ENCODE measurements around the gene SPTBN5.

Gene SPTBN5

DNA sequence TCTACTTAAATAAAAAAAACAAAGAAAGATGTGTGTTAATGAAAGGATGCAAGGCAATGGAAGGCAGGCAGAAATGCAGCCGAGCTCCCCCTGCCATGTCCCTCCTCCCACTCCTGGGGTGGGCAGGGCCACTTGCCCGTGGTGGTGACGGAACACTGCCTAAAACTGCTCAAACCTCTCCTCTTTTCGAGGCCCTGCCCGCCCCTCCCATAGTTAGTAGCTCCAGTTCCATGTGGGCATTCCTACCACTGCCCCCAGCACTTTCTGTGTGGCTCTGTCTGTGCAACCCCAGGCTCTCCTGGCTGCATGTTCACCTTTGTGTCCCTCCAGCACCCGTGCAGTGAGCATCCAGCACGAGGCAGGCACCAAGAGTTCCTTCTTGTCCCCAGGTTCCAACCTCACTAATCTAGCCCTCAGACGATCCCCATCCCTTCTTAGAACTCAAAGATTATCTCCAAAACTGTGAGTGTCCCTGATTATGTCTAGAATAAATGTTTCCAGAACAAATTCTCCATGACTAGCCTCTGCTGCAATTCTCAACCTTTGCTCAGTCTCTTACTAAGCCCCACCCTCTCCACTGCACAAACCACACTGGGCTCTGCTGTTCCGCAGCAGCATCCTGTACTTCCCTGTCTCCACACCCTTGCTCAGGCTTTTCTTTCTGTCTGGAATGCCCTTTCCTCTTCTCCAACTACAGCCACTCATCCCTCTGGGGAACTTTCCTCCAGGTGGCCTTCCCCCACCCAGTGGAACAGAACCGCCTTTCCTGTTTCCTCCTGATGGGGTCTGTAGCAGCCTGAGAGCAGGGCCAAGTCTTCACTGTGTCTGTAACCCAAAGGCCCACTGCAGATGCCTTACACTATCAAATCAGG, 32.6 kb upstream of the SPTBN5 start:
- FAIRE-seq: no peak

DNA sequence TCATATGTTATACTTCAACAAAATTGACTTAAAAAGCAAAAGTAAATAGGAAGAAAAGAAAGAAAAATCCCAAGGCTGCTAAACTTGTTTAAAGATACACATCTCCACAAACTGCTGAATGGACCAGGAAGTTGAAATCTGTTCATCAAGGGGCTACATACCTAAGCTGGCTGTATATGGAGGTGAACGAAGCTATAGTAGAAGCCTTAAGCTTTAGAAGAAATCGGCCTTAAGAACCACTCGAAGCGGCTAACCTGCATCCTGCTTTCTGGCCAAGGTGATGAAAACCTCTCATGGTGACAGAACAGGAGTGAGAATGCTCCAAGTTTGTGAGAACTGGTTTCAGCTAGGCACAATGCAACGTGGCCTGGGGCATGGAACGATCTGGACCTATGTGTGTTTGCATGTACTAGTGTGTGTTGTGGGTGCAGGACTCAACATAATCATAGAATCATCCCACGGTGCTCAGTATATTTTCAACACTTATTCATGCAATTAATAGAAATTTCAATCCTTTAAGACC, 31.3 kb upstream of the SPTBN5 start:
- no peak for FAIRE-seq

DNA sequence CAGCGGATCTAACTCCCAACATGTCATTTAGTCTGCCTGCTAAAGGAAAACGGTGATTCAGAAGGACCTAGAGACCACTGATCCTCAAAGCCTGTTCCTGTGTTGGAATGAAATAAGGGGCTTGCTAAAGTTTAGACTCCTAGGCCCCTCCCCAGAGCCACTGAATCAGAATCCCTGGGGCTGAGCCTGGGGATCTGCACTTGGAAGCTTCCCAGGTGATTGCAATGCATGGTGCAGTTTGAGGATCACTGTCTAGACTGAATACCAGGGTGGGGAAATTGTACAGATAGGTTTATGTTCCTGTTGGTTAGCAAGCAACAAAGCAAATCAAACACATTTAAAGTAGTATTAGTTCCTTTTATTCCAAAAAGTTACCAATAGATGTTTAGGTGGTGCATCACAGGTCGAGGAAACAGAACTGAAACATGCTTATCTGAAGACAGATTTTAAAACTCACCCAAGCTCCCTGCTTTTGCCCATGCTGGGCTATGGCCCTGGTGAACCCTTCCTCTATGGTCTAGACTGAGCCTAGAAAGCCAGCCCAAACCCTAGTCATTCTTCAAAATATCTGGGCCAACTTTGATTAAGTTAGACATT, 29.6 kb upstream of the SPTBN5 start:
- FAIRE-seq: no peak

DNA sequence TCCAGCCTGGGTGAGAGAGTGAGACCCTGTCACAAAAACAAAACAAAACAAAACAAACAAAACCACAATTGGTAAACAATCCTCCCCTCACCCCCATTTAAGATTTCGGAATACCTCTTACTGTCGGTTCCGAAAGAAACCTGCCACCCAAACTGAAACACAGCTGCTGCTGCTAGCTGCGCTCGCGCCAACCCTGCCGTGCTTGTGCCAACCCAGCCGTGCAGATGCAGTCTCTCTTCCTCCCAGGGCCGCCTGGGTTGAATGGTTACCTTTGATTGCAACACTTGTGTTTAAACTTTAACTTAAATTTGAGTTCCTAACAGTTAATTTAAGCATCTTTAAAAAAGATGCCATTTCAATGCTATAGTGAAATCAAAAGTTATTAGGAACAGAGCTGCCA, 28.5 kb upstream of the SPTBN5 start:
- no peak for FAIRE-seq

DNA sequence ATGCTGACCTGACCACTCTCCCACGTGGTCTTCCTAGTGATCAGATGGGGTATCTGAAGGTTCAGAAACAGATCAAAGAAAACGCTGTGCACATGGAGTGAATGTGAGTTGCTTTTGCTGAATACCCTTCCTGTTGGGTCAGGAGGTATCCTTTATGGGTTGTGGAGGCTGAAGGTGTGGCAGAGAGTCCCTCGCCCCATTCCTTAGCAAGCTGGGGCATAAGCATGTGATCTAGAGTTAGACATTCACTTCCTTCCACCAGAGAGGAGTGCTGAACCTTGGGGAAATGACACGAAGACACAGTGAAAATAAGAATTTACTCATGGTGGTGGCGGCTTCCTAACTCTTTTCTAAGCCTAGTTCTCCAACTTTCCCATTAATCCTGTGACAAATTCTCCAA, 27.8 kb upstream of the SPTBN5 start:
- no peak for FAIRE-seq

DNA sequence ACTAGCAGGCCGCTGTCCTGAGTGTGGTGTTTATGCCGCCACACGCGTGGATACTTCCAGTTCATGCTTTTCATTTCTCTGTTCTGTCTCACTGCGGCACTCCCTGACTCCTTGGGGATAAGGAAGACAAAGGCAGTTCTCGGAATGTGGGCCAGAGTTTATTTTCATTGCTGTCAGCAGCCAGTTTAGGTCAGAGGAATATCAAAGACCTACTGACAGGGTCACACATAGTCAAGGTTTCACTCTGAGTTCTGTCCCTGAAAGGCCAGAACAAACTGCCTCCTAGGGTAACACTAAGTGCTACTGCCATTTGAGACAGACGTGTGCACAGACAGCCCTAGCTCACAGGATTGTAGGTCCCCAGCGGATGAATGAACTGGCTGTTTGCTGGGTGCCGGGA, 27.3 kb upstream of the SPTBN5 start:
- FAIRE-seq: no peak

DNA sequence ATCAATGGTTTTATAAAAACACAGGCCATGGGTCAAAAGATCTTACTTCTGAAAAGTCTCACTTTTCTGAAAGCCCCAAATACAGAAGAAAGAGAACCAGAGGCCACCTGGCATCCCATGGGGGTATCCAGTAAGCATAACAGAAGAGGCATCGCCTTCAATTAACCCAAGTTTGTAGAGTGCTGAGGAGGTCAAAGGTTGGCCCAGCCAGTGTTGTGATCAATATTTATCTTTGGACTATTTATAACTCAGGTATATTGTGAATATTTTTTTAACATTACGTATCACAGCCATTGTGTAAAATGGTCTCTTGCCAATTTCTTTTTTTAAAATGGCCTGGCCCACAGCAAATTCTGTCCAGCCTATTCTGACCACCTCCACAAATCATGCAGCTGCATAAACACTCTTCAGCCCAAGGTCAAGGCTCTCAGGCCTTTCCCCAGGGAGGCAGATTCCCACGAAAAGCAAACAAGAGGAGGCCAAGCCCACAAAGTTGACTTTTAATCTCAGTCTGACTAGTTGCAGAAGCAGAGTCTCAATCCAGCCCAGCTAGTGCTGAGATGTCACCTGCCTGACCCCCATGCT, 26.2 kb upstream of the SPTBN5 start:
- FAIRE-seq: no peak

DNA sequence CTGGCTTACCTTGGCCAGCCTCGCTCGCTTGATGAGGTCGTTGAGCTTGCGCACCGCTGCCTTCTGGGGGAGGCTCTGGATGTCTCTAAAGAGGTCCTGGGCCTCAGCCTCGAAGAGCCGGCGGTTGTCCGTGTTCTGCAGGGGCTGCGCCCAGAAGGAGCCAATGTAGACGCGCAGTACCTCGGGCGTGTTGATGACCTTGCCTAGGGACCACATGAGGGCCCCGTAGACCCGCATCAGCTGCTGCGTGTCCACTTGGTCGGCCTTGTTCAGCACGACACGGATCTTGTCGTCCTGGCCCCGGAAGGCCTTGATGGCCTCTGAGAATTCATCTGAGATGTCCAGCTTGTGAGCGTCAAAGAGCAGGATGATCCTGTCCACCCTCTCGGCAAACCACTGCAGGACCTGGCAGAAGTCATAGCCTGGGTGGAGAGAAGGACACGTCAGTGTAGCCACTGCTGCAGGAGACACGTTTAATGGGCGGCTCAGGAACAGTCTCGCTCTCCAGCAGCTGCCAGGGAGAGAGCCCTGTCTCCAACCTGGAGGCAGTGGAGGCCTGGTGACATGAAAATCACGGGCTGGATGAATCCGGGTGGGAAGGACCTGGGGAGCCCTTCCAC, 25.5 kb upstream of the SPTBN5 start:
- no peak for FAIRE-seq

DNA sequence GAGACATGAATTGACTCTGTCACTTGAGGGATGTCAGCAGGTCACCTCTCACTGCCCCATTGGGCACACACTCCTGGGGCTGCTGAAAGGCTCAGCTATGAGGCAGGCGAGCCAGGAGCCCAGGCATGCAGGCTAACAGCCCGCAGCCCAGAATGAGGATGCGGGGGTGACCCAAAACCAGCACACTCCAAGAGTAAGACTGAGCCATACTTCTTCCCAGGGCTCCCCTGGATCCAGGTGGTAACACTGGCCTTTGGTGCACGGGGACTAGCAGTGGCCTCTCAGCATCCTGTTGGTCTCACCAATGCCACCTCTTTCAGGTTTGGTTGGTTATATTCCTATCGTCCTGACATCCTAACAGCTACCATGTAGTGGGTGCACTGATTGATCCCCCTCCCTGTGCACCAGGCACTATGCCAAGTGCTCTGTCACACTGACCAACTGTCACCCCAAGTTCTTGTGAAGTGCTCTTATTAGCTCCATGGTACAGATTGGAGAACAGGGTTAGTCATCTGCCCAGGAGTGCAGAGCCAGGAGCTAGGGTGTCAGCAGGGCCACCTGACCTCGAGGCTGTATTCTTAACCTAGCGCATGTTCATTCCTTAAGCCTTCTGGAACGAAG, 24.8 kb upstream of the SPTBN5 start:
- no peak for FAIRE-seq

DNA sequence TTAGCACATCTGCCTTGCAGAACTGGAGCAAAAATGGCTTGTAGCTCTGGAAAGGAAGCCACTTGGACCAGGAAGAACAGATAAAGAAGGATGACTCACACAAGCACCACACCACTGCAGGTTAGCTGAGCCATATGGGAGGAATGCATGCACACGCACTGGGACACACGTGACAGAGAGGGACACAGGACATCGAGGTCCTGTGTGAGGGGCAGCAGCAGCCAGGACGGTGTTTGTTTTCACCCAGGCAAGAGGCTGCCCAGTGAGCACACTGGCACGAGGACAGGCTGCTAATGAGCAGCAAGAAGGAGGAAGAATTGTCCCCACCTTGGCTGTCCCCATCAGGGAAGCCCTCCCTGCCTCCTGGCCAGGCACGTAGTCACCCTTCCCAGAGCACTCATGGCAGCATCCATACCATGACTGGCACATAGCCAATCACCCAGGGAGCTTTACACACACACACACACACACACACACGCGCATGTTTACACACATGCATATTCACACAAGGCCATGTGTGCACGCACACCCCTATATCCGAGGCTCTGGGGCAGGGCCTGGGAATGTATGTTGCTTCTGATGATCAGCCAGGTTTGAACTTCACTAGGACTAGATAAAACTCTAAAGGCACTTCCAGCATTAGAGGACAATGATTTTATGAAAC, 24.0 kb upstream of the SPTBN5 start:
- no peak for FAIRE-seq

DNA sequence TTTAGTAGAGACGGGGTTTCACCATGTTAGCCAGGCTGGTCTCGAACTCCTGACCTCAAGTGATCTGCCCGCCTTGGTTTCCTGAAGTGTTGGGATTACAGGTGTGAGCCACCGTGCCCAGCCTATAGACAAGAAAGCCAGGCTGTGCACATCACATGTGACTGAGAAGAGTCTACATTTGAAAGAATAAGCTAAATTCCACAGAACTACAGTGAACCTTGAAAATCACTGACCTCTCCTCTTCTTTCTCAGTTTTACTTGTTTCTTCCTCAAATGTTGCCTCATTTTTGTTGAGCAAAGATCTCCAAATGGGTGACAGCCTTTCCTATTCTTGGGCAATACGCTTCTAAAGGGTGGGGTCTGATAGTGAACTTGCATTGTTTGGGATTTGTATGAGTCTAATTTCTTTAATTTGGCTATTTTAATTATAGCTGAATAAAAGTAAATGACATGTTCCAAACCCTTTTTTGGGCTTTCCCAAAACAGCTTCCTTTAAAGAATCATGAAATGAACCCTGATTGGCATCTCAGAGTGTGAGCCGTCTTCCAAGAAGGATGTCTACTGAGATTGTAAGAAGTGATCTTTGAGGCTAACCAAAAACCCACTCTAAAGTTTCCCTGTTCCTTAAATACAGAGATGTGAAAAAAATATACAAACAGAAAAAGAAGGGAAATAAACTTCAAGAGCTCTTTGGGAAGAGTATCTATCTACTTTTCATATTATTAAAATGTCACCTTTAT, 21.6 kb upstream of the SPTBN5 start:
- no peak for FAIRE-seq

DNA sequence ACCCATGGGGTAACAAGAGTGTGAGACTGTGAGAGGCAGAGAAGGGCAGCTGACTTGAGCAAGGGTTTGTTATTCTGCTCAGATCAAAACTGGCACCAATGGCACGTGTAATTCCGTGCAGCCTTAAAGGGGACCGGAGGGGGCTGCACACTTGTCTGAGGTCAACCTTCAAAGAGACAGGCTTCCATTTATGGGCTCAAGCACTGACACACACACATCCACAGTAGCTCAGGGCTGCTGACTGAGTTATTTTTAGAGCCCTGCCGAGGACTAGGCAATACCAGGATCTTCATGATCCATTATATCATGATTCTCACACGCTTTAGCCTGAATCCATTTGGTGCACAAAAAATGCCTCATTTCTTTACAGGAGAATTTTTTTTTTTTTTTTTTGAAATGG, 20.6 kb upstream of the SPTBN5 start:
- FAIRE-seq: no peak

DNA sequence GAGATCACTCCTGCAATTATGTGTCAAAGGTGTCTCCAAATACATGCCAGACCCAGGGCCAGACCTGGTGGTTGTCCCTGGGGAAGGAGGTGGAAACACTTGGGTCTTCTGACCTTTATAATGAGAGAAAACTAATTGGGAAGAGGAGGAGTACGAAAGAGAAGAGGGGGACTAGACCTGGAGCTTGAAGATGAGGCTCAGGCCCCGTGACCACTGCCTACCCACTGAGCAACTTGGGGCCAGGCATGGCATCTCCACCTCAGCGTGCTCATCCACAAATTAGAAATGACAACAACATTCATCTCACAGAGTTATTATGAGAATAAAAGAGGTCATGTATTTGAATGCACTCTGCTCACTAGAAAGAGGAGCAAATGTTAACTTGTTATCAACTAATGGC, 19.4 kb upstream of the SPTBN5 start:
- no peak for FAIRE-seq

DNA sequence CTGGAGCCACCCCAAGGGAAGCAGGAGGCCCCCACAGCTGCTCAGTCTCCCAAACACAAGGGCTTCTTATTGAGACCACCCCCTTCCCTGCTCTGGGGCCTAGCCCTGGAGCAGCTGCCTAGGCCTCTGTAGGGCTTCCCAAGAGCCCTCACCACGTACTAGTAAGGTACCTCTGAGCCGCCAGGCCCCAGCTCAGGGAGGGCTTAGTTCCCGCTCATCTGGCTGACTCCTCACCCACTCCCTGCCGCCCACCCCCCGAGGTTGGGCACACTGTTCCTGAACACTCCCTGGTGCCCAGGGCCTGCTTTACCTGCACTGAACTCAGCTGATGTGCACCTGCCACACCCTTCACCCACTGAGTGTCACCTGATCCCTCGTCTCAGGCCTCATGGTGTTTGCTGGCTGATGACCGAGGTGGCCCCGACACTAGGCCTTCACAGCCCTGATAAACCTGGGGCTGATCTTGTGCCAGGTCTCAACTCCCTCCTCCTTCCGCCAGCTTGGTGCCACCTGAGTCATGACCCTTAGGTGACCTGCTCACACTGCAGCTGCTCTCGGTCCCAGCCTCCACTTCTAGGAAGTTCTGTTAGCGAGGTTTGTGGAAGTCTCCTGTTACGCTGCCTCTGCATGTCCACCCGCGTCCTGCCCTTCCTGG, 18.0 kb upstream of the SPTBN5 start:
- FAIRE-seq: no peak

DNA sequence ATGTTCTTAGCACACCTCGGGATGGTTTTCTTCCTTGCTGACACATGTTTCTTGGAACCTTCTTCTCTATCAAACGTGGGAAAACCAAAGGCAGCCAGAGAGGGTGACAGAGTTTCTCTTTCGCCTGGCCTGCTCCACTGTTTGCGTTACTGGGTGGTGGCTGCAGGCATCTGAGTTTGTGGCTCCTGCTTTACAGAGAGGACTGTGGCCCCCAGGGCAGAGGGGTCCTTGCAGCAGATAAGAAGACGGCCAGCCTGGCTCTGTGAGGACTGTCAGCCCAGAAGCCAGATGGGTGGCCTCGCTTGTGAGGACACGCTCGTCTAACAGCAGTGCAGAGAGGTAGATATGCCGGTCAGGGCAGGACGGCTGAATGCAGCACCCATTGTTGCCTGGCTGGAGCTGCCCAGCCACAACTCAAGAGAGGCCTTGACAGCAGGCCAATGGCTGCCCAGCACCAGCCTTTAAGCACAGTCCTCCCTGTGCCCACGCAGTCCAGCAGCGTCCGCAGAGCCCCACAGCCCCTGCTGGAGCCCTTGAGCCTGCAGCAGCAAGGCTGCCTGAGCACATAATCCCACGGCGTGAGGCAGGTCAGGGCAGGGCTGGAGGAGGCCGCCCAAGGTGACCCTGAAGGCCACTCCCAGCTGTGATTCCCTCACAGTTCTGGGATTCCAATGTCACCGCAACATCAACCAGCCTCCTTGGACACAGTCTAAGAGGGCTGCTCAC, 15.0 kb upstream of the SPTBN5 start:
- FAIRE-seq: no peak

DNA sequence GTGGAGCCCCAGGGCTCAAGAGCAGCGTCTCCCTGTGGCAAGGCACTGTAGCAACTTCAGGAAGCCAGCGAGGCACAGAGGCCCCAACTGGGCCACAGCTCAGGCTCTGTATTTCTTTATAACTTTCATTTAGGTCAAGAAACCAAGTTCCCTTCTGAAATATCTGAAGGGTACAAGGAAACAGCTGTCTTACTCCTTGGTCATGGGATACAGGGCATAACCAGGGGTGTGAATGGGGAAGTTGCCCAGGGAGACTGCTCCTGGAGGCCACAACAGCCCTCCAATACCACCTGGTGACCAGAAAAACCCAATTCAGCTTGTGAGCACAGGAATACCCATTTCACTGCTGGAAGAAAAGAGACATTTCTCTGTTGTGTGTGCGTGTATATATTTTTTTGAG, 13.3 kb upstream of the SPTBN5 start:
- FAIRE-seq: no peak

DNA sequence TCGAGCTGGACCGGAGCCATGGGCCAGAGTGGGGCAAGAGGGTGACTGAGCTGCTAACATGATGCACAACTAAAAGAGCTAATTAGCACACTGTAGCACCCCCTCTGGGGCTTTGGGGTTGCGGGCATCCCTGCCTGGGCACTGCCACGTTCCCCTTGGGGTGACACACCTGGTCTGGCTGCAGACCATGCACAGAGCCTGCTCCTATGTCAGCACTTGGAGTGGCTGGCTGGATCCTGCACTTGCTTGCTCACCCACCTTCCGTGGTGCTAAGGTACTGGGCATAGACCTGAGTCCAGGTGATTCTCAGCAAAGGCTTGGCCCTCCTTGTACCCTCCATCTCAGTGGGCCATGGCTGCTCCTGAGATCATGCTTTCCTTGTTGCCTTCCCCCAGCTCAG, 12.8 kb upstream of the SPTBN5 start:
- no peak for FAIRE-seq

DNA sequence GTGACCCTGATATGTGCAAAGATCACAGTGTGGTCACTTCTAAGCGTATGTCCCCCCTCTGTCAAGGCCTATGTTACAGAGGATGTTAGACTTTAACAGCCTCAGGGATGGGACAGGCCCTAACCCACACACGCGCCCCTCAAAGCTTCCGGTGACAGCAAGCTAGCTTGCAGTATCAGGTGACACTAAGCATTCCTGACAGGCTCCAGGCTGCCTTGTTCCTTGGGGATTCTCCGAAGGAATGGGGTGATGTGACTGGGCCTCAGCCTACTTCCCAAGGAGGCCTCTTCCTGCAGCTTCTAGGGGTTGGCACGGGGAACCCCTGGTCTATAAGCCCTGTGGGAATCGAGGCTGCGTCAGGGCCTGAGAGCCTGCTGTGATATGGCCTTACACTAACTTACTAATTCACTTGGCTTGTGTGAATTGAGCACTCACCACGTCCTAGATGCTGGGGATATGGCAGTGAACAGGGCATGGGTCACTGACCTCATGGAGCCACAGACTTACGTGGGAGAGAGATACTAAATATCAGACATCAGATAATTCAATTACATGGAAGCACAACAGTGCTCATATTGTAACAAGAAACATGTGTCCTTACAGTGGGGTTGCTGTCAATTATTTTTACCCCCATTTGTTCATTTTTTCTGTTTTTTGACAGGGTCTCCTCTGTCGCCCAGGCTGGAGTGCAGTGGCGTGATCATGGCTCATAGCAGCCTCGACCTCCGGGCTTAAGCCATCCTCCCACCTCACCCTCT, 11.4 kb upstream of the SPTBN5 start:
- FAIRE-seq: no peak

DNA sequence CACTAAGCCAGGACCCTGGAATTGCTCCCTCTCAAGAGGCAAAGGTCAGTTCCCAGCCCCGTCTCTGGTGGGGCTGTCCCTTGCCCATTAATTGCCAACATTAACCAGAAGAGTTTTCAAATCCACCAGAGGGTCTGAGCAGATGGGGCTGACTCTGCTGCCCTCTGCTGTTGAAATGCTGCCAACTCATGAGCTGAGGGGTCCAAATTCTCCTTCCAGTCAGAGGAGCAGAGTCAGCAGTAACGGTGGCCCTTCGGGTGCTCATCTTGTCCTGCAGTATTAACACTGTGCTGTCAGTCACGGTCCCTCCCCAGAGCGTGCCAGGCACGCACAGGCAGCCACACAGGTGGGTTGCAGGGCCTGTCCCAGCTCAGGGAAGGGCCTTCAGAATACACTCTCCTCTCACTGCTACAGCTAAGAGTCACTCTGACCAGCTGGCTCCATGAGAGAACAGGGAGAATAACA, 10.7 kb upstream of the SPTBN5 start:
- FAIRE-seq: no peak

DNA sequence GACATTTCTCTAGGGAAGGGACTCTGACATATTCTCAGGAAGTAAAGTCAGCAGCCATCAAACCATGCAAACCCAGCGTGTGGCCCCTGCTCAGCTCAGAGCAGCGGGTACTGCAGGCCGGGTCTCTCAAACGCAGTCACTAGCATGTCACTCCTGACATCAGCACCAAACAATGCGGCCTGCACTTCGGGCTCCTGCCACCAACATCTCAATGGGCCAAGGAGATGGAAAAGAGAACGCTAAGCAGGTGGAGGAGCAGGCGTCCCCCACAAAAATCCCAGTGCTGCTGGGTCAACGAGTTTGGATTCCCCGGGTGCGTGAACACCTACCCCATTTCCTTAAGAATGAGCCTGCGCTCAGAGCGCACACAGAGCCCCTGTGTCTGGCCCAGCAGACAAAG, 9.9 kb upstream of the SPTBN5 start:
- FAIRE-seq: no peak
